Muscle of arm (tissue), 12 donors: ENCODE measurements around the gene CCDC57. TPM values are rescaled to one million over a fixed set of nuclear protein-coding genes. Genes with fewer than 3 reads are reported as not detected.

ENCODE experiments used
- DNase-seq: peaks from one replicate; pipeline ENCODE4 v3.0.0-alpha.2; 2013
- polyA plus RNA-seq, 12 donors: library from polyadenylated mRNA; unstranded; fragments of 120-200 nt; gene quantifications; one replicate each; pipeline ENCODE4 v1.2.1, GENCODE V29; 2013; ENCODE audit not compliant: insufficient read length in 12 of 12

CCDC57 gene
- polyA plus RNA-seq, 12 donors, result 18.1 to 66.0 (median 22.2) TPM; not detected in 1

DNA sequence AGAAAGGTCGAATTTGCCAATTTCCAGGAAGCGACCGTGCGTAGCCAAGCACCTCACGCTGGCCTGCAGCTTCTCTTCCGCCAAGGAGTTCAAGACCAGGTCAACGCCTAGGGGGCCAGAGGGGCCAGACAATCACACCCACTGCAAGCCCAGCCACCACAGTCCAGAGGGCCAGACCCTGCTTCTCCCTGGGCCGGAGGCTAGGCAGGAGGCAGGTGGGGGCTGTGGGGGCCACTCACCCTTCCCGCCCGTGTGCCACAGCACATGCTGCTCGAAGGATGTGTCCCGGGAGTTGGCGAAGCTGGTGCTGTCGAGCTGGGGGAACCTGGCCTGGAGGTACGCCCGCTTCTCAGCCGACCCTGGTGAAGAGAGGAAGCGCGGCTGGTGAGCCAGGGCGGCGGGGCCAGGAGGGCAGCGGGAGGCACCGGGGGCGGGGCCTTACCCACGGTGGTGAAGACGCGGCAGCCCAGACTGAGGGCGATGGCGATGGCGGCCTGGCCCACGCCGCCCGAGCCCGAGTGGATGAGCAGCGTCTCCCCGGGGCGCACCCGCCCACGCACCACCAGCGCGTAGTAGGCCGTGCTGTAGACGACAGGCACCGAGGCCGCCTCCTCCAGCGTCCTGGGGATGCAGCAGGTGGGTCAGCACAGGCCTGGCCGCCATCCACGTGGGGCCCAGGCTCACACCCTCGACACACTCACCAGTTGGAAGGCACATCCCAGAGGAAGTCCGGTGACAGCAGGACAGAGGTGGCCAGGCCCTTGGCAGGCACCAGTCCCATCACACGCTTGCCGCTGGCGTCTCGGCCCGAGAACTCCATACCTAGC, 128.9 kb downstream of the CCDC57 start:
- no peak for DNase-seq

DNA sequence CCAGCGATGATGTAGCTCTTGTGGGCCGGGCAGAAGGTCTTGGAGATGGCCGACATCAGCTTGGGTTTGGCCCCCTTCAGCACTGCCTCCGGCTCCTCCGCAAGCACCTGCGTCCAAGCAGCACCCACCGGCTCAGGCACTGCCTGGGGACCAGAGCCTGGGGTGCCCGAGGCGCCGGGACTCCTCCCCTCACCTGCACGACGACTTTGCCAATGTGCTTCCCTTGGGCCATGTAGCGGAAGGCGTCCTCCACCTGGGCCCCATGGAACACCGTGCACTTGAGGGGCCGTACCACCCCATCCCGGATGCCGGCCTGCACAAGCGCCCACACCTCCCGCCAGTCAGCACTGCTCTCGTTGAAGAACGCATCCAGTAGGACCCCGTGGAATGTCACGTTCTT, 129.6 kb downstream of the CCDC57 start:
- DNase-seq, result no peak

DNA sequence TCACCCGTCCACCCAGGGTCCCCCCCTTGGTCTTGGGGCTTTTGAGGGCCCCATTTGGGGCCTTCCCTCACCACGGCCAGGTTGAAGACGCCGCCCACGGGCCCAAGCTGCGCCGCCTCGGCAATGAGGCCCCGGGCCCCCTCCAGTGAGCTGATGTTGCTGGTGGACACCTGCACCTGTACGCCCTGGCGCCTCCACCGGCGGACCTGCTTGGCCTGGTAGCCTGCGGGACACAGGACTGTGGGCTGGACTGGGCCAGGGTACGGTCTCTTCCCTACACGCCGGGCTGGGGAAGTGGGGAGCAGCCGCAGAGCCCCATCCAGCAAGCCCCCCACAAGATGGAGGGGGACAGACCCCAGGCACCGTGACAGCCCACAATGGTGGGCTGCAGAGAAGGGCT, 130.2 kb downstream of the CCDC57 start:
- no peak for DNase-seq

DNA sequence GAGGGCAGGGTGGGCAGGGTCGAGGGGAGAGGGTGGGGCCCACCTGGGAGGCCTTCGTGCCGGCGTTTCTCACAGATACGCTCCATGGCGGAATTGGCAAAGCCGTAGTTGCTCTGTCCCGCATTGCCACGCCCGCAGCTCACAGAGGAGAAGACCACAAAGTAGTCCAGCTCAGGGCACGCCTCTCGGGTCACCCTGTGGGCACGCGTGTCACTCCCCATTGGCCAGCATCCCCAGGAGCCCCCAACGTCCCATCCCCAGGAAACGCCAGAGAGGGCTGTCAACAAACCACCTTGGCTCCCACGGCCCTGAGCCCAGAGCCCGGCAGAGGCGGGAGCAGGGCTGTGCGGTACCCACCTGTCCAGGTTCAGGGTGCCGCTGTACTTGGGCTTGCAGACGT, 130.7 kb downstream of the CCDC57 start:
- no peak for DNase-seq

DNA sequence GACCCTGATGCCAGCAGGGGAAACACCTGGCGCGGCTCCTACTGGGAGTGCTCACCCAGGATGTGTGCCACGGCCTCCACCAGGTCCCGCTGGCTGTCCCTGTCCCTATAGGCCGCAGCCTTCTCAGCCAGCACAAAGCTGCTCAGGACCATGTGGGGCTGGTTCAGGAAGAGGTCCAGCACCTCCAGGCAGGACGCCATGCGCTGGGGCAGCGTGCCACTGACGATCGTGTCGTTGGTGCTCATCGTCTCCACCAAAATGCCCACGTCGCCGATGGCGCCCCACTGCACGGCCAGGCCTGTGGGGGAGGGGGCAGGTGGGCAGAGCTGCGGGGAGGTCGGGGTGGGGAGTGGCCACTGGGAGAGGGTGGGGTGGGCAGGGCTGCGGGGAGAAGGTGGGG, 131.1 kb downstream of the CCDC57 start:
- no peak for DNase-seq

DNA sequence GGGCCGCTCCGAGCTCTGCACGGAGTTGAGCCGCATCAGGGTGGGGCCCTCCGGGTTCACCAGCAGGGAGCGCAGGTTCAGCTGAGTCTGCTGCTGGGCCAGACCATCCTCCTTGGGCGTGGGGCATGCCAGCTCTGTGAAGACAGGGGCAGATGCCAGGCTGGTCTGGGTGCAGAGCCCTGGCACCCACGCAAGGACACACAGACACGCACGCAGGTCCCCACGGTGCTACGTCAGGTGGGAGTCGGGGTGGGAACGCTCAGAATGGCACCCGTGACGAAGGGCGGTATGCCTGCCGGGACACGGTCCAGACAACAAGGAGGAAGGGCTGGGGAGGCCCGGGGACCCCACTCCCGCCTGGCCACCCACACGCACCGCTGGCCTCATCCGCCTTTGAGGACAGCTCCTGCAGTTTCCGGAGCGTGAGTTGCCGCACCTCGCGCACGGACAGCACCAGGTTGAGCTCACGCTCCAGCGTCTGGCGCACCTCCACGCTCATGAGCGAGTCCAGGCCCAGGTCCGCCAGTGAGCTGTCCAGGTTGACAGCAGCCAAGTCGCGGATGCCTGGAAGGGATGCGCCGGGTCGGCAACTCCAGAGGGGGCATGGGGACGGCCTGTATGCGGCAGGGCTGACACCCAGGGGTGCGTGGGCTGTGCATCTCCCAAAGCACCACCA, 131.7 kb downstream of the CCDC57 start:
- DNase-seq, result no peak

DNA sequence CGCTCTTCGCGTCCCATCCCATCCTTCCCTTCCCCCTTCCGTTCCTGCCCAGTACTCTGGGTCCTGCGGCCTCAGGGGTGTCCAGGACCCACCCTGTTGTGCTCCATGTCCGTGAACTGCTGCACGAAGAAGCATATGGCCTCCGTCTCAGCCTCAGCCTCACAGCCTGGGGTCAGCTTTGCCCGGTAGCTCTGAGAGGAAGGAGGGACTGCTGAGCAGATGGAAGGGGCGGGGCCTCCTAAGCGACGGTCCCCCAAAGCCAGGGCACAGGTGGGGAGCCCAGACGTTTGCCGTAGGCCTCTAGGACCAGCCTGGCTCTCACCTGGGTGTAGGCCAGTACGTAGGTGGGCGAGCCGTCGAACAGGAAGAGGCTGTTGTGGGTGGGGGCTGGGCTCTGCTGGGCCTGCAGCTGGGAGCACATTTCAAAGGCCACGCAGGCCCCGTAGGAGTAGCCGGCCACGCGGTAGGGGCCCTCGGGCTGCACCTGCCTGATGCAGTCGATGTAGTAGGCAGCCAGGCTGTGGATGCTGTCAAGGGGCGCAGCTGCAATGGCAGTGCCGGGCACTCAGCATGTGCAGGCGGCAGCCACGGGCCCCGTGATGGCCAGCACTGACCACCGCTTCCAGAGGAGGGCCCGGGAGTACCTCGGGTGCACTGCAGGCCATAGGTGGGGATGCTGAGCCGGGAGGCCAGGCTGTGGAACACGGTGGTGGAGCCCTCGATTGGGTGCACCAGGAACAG, 132.4 kb downstream of the CCDC57 start:
- DNase-seq, result no peak

DNA sequence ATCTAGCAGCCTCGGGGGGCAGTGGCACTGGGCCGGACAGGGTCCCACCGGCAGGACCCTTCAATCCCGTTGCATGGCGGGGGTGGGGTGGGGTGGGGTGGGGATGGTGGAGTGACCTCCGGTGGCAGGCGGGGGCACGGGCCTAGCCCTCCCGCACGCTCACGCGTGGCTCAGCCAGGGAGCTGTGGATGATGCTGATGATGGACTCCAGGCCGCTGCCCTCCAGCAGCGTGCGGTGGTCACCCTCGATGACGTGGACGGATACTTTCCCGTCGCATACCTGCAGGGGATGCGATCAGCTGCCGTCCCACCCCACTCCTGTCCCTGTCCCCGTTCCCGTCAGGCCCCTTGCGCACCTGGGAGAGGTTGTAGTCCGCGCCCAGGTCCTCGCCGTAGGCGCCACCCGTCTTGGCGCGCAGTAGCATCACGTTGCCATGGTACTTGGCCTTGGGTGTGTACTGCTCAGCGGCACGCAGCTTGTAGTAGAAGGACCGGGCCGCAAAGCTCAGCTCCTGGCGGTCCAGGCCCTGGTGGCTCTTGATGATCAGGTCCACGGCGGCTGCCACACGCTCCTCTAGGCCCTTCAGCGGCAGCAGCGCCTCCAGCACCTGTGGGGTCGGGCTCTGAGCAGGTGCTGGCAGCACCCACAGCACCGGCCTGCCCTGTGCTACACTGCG, 133.5 kb downstream of the CCDC57 start:
- no peak for DNase-seq

DNA sequence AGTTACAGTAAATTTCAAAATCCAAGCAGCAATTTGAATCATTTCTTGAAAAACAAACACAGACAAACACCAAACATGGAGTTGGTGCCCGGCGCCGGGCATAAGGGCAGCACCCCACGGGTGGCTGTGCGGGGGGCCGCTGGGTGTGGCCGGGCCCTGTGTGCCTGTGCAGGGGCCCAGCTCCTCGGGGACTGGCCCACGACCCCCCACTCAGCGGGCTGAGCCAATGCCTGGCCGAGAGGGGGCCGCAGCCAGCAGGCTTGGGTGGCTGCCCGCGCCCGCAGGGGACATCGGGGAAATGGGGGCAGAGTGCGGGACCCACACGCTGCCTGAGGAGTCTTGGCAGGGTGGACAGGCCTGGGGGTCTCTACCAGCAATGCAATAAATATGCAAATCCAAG, 134.2 kb downstream of the CCDC57 start:
- DNase-seq, result no peak

DNA sequence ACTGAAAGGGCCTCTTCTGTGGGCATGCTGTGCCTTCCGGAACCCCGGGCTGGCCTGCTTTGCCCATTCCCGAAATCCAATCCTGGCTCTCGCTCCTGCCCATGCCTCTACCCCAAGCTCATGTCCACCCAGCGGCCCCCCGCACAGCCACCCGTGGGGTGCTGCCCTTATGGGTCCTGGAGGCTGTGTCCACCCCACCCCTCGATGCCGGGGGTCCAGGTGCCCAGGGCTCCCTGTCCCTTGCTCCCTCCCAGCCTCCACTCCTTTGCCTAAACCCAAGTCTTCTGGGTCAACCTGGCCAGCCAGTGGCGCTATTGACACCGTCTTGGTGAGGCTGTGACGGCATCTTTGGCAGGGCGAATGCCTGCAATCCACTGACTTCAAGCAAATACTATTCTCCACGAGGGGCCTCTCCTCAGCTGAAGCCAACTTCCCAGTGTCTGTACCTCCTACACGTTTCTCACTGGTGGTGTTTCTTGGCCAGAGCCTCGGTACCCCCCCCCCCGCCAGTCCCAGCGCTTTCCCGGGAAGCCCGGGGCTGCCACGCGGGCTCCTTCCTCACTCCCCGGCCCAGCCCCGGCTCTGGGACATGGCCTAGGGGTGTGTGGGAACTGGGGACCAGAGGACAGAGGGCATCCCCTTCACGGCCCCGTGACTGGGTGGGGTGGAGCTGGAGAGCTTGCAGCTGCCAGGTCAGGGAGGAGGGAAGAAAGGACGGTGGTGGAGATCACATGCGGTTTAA, 134.9 kb downstream of the CCDC57 start:
- peak; percentile 66 for DNase-seq

DNA sequence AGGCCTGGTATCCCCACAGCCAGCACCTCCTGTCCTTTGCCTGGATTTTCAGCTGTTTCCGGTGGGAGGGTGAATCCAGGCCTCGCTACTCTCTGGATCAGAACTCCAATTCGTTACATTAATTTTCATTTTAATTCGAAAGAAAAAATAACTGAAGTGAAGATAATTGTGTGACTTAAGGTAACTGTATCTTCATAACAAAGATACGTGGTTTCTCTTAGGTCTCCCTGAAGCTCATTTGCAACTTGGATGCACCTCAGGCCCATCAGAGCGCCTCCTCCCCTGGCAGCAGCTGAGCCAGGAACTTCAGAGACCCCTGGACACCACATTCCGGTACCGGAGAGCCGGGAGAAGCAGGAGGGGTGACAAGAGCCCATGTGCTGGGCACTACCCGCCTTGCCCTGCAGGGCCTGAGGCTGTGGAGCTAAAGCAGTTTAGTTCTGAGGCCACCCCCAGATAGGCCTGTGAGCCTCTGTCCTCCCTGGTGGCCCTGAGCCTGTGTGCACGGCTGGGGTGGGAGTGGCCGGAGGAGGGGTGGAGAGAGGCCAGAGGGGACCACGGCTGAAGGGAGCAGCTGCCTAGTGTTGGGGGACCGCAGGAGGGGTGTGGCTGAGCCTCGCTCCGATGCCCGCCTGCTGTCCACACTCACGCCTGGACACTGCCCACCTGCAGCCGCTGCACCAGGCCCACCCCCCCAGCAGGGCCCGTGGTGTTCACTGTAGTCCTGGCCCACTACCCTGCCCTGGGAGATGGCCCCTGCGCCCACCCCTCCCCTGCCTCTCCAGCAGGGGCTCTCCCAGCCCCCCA, 135.7 kb downstream of the CCDC57 start:
- no peak for DNase-seq

DNA sequence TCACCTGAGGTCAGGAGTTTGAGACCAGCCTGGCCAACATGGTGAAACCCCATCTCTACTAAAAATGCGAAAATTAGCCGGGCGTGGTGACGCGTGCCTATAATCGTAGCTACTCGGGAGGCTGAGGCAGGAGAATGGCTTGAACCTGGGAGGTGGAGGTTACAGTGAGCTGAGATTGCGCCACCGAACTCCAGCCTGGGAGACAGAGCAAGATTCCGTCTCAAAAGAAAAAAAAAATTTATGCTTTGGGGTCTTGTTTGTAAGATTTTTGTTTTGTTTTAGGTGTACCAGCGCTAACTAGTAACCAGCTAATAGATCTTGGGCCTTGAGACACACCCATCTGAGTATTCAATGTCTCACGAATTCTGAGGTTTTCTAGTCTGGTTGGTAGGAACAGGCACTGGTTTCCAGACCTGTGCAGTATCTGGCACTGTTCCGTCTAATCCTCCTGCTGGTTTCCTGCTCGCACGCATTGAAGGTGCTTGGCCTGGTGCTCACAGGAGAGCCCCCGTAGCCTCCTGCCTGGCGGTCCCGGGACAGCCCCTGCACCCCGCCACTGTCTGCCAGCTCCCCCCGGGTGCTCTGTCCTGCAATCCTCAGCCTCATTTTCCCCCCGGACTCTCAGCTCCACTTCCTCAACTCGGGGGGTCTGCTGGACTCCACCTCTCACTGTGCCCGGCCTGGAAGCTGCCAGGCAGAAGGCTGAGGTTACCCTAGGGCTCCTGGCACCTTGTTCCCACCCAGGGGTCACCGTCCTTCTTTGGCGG, 136.4 kb downstream of the CCDC57 start:
- DNase-seq, result no peak

DNA sequence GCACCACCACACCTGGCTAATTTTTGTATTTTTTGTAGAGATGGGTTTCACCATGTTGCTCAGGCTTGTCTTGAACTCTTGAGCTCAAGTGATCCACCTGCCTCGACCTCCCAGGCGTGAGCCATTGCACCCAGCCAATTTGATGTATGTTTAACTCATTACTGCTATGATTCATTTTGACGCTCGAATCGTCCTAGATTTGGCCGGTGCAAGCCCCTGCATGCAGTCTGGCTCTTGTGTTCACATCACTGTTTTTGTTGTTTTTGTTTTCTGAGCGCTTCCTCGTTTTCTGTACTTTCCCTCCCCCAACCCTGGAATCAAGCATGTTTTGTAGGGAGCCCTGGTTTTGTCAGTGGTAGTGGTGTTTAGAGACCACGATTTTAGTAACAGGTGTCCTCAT, 139.2 kb downstream of the CCDC57 start:
- DNase-seq, result no peak

DNA sequence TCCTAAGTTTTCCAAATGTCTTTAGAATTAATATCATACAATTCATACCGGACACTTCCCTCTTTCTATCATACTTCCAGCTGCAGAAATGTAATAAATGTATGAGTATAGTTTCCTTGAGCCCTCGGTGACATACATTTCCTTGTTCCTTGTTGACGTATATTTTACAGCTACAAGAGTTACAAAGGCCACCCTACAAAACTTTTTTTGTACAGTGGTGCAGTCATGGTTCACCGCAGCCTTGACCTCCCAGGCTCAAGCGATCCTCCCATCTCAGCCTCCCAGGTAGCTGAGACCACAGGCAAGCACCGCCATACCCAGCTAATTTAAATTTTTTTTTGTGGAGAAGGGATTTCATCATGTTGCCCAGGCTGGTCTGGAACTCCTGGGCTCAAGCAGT, 139.8 kb downstream of the CCDC57 start:
- no peak for DNase-seq

DNA sequence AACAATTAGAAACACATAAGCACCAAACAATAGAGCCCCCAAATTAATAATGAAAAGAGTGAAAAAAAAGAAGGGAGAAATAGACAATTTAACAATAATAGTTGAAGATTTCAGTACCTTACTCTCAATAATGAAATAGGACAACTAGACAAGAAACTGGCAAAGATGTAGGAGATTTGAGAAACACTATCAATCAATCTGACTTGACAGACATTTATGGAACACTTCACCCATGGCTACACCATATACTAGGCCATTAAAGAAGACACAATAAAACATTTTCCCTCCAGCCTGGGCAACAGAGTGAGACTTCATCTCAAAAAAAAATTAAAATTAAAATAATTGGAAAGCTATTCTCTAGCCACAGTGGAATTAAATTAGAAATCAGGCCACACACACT, 142.0 kb downstream of the CCDC57 start:
- DNase-seq, result no peak

DNA sequence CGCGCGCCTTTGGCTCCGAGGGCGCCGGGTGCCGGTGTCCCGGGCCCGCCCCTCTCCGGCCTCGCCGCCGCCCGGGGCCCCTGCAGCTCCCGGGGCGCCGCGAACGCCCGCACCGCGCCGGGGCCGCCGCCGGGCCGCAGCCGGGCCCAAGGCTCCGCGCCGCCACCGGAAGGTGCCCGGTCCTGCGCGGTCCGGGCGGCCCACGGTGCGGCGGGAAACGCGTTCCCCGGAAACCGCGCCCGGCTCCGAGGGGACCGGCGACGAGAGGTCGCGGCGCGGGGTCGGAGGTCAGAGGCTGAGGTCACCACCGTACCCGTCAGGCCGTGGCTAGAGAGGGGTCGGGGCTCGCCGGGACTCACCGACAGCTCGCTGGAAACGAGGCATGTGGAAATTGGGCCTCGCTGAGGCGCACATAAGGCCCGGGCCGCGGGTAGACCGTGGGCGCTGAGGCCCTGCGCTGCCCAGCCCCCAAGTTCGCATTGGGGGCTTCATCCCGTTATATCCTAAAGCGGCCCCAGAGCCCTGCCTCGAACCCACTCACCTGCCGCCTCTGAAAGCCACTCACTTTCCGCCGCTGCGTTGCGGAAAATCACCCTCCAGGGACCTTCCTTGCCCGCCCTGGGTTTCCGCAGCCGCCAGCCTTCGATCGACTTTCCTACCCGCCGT, 146.9 kb downstream of the CCDC57 start, which contains the start of gene DUS1L:
TSS of gene DUS1L (minus strand) at position 167 of the 666 bp plus-strand sequence. CDS start 745 bp downstream, outside the sequence.
- peak; percentile 59 for DNase-seq

DNA sequence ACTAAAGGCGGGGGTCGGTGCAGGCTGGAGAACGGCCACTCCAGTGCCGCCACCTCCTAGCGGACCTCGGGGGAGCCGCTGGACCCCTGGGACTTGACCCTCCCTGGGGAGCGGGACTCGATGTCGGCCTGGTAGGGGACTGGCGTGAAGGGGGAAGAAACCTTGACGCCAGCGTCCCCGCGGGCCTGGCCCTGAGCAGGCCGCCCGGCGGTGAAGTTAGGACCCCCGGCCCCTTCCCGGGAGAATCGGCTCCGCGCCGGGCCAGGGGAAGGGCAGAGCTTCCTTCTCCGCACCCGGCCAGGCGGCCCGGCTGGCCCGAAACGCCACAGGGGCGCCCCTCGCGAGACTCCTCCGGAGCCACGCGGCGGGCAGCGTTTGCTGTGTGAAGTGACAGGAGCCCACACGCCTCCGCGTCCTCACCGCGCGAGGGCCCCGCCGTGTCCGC, 147.4 kb downstream of the CCDC57 start:
- DNase-seq, result no peak

DNA sequence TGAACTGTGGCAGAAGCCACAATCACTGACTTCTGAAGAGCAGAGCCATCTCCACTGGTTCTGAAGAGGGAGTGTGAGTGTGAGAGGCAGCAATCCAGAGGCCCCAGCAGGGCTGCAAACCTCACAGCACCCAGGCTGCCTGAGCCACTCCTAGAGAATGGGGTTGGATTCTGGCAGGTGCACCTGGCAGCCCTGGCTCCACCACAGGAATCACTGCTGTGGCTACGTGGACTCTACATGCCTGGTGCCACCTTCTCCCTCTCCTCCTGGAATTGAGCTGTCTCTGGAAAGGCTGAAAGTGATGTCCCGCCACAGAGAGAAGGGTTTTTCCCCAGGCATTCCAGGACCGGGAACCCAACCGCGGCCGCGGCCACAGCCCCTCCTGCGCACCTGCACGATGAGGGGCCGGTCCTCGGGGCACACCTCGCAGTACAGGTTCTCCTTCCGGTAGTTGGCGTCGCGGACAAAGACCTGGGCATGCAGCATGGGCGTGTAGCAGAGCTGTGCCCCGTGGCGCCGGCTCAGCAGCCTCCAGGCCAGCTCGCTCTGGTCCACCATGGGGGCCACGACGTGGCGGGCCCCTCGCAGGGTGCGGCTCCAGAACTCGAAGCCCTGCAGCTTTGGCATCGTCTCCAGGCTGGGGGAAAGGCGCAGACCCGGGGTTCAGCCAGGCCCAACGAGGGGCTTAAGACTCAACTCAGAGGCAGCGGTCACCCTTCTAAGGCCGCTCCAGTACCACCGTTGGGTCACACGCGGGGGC, 148.0 kb downstream of the CCDC57 start:
- no peak for DNase-seq
